Naive thymus-derived CD8-positive, alpha-beta T cell (primary cell): ENCODE data around the gene HELZ. TPM values are rescaled to one million over a fixed set of nuclear protein-coding genes. Genes with fewer than 3 reads are reported as not detected.

Experiments
- ATAC-seq, 2 donors: fragments of 150-1000 bp; cut with Tn5 transposase in 1 of 2; sonication (Bioruptor Pico), chemical (Tn5 transposase) in 1 of 2; 1 replicate in 1 of 2; 2 replicates in 1 of 2; pipeline ENCODE4 v1.10.0; 2021; ENCODE audit warnings: mild to moderate bottlenecking in 2 of 2, moderate library complexity in 2 of 2
- POLR2A ChIA-PET: fragments of 350-600 bp; sonication (Branson Sonifier 250); formaldehyde crosslinking; loops from one replicate; lab custom pipeline; 2021; ENCODE audit warnings: antibody characterized with exemption; lab: Charles Lee
- DNase-seq, 10 donors: peaks; one replicate each; pipeline versions ENCODE4 v3.0.0 to v3.0.0-alpha.2; 2020 to 2022
- H3K27ac Mint-ChIP-seq, 10 donors: one replicate each; pipeline ENCODE4 v1.8.0; 2020 to 2022; ENCODE audit warnings: mild to moderate bottlenecking in 10 of 10, mixed read lengths in 10 of 10, moderate library complexity in 4 of 10, inconsistent platforms in 1 of 10
- H3K27me3 Mint-ChIP-seq, 5 donors: one replicate each; pipeline ENCODE4 v1.8.0; 2021 to 2022; ENCODE audit warnings: mixed read lengths in 5 of 5
- H3K36me3 Mint-ChIP-seq, 3 donors: one replicate each; pipeline ENCODE4 v1.8.0; 2020 to 2022; ENCODE audit warnings: mixed read lengths in 3 of 3, mild to moderate bottlenecking in 2 of 3, inconsistent platforms in 1 of 3
- H3K4me1 Mint-ChIP-seq, 4 donors: one replicate each; pipeline ENCODE4 v1.8.0; 2021 to 2022; ENCODE audit warnings: mixed read lengths in 4 of 4
- H3K4me3 Mint-ChIP-seq, 10 donors: one replicate each; pipeline ENCODE4 v1.8.0; 2020 to 2022; ENCODE audit warnings: mild to moderate bottlenecking in 10 of 10, mixed read lengths in 10 of 10, moderate library complexity in 6 of 10, inconsistent platforms in 1 of 10
- H3K9me3 Mint-ChIP-seq, 9 donors: one replicate each; pipeline ENCODE4 v1.8.0; 2020 to 2022; ENCODE audit warnings: mixed read lengths in 9 of 9, mild to moderate bottlenecking in 3 of 9, inconsistent platforms in 1 of 9, moderate library complexity in 1 of 9
- polyA plus RNA-seq, 3 donors: library from polyadenylated mRNA; unstranded; fragments of 300-500 nt; fragmentation: Illumina TruSeq; gene quantifications; one replicate each; pipeline ENCODE4 v1.2.3, GENCODE V29; 2021
- total RNA-seq, 8 experiments: library from RNA in 2 of 8; stranded (reverse) in 2 of 8; gene quantifications; one replicate each; pipeline ENCODE4 v1.2.3 and lab custom pipeline; 2021 to 2026

HELZ gene
- total and polyA plus RNA-seq, 5 experiments from 2014 or later: 43.0 to 75.1 (median 48.6) TPM

DNA sequence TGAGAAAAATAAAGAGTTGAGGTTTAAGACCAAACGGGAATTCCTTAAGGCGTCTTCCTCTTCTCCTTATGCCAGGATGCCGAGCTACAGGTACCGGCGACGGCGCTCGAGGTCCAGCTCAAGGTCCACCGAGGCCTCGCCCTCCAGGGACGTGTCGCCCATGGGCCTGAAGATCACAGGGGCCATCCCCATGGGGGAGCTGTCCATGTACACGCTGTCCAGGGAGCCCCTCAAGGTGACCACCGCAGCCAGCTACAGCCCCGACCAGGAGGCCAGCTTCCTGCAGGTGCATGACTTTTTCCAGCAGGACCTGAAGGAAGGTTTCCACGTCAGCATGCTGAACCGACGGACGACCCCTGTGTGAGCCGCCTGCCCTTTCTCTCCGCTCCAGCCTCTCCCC, 214.4 kb downstream of the HELZ start:
- ATAC-seq: no peak
- Mint-ChIP-seq H3K4me3 (no peak overlapping the region), H3K27ac (no peak overlapping the region), H3K9me3 (no peaks in the 10 kb centered on the region), H3K27me3 (no peaks in the 10 kb centered on the region), H3K4me1 (no peaks in the 10 kb centered on the region), H3K36me3 (no peaks in the 10 kb centered on the region)
- POLR2A ChIA-PET: no interaction called here
- DNase-seq: no peak

DNA sequence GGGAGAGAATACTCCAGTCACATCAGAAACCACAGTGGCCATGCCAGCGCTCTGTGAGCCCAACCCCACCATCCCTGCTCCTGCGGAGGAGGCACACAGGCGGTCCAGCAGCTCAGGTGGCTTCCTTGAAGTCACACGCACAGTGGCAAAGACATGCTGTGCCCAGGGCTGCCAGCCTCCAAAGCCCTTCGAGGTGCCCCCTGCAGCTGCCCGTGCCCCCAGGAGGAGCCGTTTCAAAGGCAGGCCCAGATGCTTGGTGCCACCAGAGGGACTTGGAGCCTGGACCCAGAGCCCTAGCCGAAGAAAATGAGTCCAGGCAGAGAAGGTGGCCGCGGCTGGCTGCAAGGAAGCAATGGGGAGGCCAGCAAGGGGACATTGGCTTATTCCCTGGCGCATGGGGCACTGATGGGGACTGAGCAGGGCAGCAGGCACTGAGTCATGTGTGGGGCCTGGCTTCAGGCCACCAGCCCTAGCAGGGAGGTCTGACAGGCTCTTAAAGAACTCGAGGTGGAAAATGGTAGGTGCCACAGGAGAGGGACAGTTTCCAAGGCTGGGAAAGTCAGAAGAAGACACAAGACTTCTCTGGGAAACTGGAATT, 217.9 kb downstream of the HELZ start:
- DNase-seq: no peak
- Mint-ChIP-seq H3K36me3 (no peaks in the 10 kb centered on the region), H3K4me3 (no peak overlapping the region), H3K4me1 (no peaks in the 10 kb centered on the region), H3K9me3 (no peaks in the 10 kb centered on the region), H3K27ac (no peak overlapping the region), H3K27me3 (peaks cover 0 to 9% (median 0%) of the 10 kb centered on the region in 5 donors)
- ATAC-seq: no peak
- POLR2A ChIA-PET: interaction anchor here (0.8 kb wide), 1 partner anchor 12 kb away, joined by 3 read pairs; no protein-coding TSS in a partner anchor

DNA sequence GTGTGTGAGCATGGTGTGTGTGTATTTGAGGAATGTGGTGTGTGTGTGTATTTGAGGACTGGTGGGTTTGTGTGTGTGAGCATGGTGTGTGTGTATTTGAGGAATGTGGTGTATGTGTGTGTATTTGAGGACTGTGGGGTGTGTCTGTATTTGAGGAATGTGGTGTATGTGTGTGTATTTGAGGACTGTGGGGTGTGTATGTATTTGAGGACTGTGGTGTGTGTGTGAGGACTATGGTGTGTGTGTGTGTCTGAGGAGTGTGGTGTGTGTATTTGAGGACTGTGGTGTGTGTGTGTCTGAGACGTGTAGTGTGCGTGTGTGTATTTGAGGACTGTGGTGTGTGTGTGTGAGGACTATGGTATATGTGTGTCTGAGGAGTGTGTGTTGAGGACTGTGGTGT, 218.7 kb downstream of the HELZ start:
- Mint-ChIP-seq H3K27me3 (peaks cover 0 to 9% (median 0%) of the 10 kb centered on the region in 5 donors), H3K36me3 (no peaks in the 10 kb centered on the region), H3K4me1 (no peaks in the 10 kb centered on the region), H3K4me3 (no peak overlapping the region), H3K27ac (no peak overlapping the region), H3K9me3 (no peaks in the 10 kb centered on the region)
- POLR2A ChIA-PET: no interaction called here
- no peak for ATAC-seq
- DNase-seq: no peak

DNA sequence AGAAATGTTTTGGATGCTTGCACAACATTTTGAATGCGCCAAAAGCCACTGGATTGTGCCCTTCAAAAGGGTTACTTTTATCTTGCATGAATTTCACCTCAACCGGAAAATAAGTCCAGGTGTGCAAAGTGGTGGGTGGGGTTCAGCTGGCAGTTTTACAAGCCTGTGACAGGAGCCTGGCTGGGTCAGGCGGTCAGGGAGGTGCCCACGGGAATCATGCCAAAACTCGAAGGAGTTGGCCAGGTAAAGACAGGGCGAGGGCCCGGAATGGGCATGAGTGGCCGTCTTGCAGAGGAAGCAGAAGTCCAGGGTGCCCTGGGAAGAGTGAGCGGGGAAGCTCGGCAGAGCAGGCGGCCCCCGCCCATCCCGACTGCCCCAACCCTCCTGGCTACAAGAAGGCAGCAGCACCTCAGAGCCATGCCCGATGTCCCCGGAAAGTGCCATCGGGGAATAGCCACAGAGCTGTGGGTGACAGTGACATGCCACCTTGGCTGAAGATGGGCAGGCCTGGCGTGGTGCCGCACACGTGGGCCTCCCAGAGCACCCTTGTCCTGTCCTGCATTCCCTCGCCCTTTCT, 219.7 kb downstream of the HELZ start:
- peaks cover 0 to 9% (median 0%) of the 10 kb centered on the region in 5 donors for H3K27me3 Mint-ChIP-seq
- no peak overlapping the region for H3K4me3 Mint-ChIP-seq
- H3K36me3 Mint-ChIP-seq: no peaks in the 10 kb centered on the region
- no peak overlapping the region for H3K27ac Mint-ChIP-seq
- POLR2A ChIA-PET: no interaction called here
- H3K4me1 Mint-ChIP-seq: no peaks in the 10 kb centered on the region
- H3K9me3 Mint-ChIP-seq: no peaks in the 10 kb centered on the region
- ATAC-seq: no peak
- DNase-seq: no peak

DNA sequence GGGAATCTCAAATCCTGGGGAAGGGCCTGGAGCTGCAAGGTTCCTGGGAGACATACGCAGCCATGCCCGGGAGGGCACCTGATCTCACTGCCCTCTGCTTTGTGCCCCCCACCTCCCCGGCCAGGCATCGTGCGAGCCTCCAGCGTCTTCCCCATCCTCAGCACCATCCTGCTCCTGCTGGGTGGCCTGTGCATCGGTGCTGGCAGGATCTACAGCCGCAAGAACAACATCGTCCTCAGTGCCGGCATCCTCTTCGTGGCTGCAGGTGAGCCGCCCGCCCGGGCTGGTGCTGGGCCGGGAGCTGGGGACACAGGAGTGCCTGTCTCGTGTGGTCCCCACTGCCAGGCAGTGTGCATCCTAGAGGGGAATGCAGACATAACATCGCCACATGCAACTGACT, 220.3 kb downstream of the HELZ start:
- Mint-ChIP-seq H3K9me3 (no peaks in the 10 kb centered on the region), H3K27ac (no peak overlapping the region), H3K36me3 (no peaks in the 10 kb centered on the region), H3K27me3 (peaks cover 0 to 9% (median 0%) of the 10 kb centered on the region in 5 donors), H3K4me1 (no peaks in the 10 kb centered on the region), H3K4me3 (no peak overlapping the region)
- POLR2A ChIA-PET: no interaction called here
- DNase-seq (no peak), ATAC-seq (no peak)

DNA sequence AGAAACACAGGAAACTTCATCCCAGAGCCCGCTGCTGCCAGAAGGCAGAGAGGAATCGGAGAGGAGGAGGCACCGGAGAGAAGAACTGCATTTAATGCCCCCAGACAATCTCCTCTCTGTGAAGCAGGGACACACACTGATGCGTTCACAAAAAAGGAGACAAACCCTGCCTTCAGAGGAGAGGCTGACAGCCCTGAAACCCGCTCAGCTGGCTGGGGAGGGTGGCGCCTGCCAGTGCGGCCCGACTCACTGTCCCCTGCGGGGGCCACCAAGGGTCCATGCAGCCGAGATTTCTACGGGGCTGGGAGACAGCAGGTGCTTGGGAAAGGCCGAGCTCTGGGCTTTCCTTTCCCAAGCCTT, 222.6 kb downstream of the HELZ start:
- H3K4me1 Mint-ChIP-seq: no peaks in the 10 kb centered on the region
- POLR2A ChIA-PET: no interaction called here
- no peak for ATAC-seq
- no peak overlapping the region for H3K4me3 Mint-ChIP-seq
- no peak for DNase-seq
- H3K27me3 Mint-ChIP-seq: peaks cover 0 to 9% (median 0%) of the 10 kb centered on the region in 5 donors
- H3K36me3 Mint-ChIP-seq: no peaks in the 10 kb centered on the region
- no peaks in the 10 kb centered on the region for H3K9me3 Mint-ChIP-seq
- no peak overlapping the region for H3K27ac Mint-ChIP-seq

DNA sequence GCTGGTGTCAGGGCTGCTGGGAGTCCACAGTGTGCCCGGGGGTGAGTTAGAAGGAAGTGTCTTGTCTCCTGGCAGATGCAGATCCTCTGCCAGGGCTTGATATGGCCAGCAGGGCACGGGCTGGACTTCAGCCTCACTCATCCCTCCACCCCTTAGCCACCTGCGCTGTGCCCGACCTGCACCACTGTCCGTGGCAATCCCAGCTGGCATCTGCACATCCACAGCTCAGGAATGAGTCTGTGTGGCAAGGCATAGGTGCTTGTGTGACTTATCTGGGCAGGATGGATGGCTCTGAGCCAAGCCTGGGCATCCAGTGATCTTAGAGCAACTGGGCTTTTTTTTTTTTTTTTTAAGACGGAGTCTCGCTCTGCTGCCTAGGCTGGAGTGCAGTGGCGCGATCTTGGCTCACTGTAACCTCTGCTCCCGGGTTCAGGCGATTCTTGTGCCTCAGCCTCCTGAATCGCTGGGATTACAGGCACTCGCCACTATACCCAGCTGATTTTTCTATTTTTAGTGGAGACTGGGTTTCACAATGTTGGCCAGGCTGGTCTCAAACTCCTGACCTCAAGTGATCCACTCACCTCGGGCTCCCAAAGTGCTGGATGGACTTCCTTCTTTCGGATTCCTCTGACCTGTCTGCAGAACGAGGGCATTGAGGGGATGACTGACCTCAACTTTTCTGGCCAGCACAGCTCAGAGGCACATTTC, 223.1 kb downstream of the HELZ start:
- Mint-ChIP-seq H3K4me1 (no peaks in the 10 kb centered on the region), H3K4me3 (no peak overlapping the region)
- POLR2A ChIA-PET: no interaction called here

DNA sequence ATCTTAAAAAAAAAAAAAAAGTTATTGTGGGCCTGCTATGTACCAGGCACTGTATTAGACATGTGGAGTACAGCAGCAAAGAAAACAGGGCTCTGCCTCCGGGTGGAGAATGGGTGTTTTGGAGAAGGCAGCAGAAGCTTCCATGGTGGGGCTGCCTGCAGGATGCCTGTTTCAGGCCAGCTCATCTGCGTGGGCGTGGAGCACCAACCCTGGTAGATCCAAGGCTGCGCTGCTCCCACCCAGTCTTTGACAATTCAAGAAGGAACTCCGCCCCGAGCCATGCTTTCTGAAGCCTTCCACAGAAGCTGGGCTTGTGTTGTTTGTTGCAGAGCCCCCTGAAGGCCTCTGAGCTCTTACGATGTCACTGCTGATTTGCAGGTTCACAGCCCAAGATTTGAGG, 223.8 kb downstream of the HELZ start:
- POLR2A ChIA-PET: no interaction called here
- H3K9me3 Mint-ChIP-seq: no peaks in the 10 kb centered on the region
- no peaks in the 10 kb centered on the region for H3K36me3 Mint-ChIP-seq
- H3K27ac Mint-ChIP-seq: no peak overlapping the region
- H3K4me1 Mint-ChIP-seq: no peaks in the 10 kb centered on the region
- H3K4me3 Mint-ChIP-seq: no peak overlapping the region
- peaks cover 0 to 12% (median 0%) of the 10 kb centered on the region in 5 donors for H3K27me3 Mint-ChIP-seq
- DNase-seq (no peak), ATAC-seq (no peak)

More for the DNA sequence above, 223.1 kb downstream of the HELZ start:
- H3K36me3 Mint-ChIP-seq: no peaks in the 10 kb centered on the region
- ATAC-seq (no peak), DNase-seq (no peak)
- no peak overlapping the region for H3K27ac Mint-ChIP-seq
- peaks cover 0 to 9% (median 0%) of the 10 kb centered on the region in 5 donors for H3K27me3 Mint-ChIP-seq
- H3K9me3 Mint-ChIP-seq: no peaks in the 10 kb centered on the region

Other genes with a start within 250 kb of the HELZ start
- gene CACNG1, start 200.6 kb downstream of the HELZ start, total RNA-seq: not detected
- not detected for gene CACNG1, start 200.6 kb downstream of the HELZ start, polyA plus RNA-seq
- gene PSMD12, start 121.4 kb upstream of the HELZ start, total RNA-seq: 10 to 100 TPM; 44.6 to 45.4 TPM
- 10 to 100 TPM; 32.0 to 33.0 (median 32.5) TPM for gene PSMD12, start 121.4 kb upstream of the HELZ start, polyA plus RNA-seq
- 100 to 1,000 TPM; 128 to 133 TPM for gene PITPNC1, start 132.1 kb upstream of the HELZ start, total RNA-seq
- gene PITPNC1, start 132.1 kb upstream of the HELZ start, polyA plus RNA-seq: 100 to 1,000 TPM; 119 to 159 (median 125) TPM